ENCODE measurements around the gene BEND4. TPM values are rescaled to one million over a fixed set of nuclear protein-coding genes. Genes with fewer than 3 reads are reported as not detected.
"Not testable (repeated sequence)": the region's sequence is repeated elsewhere in the genome, so short reads cannot be mapped to it uniquely, and the experiment has no call there.

Gene BEND4
- 1 to 10 TPM; 5.0 to 5.9 TPM for total RNA-seq

- ChIA-PET POLR2A (no interaction called here), CTCF (no interaction called here)
Measured at GRCh38 chr4:42152507-42153504, at the start of gene BEND4. Gene BEND4, minus strand, starts transcription at chr4:42152655. Its CDS starts 512 bp downstream, at chr4:42152143.

DNA sequence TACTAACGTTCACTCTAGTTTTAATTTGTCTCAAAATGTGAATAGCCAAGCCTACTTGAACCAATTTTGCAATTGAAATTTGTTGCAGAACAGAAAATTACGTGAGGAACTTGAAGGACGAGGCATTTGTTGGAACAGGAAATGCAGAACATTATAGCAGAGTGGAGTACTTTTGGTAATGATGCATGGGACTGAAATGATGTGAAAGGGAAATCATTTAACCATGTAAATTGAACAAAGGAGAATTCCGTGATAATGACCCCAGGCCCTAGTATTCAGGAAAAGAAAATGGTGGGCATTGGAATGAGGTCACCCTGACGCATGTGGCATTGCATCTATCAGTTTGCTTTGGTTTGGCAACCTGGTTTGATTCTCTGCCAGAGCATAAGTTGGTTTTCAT, 44.9 kb upstream of the BEND4 start:
- ChIA-PET CTCF (no interaction called here), POLR2A (no interaction called here)

GRCh38 chr4:42172921-42173320, 20.5 kb upstream of the BEND4 start:
- ChIA-PET POLR2A (no interaction called here), CTCF (no interaction called here)

- ChIA-PET CTCF (no interaction called here), POLR2A (no interaction called here)
Measured at GRCh38 chr4:42172128-42172790, 19.8 kb upstream of the BEND4 start.

DNA sequence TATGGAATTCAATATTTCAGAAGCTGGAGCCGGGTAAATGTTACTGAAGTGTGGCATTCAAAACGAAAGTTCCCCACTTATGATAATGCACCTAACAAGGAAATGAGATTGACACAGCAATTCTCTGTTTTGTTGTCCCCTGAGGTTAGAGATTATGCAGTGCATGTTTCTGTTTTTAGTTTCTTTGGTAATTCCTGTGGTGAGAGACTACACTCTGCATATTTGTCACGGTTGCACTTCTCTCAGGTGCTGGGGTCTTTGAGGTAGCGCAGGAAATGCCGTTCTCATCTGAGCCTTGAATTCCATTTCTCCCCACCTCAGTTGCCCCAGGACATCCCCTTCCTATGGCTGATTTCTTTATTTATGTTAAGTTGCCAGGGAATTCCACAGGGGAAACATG, 15.3 kb upstream of the BEND4 start:
- CTCF ChIA-PET, result interaction anchor here (0.9 kb wide), 1 partner anchor 10 kb away, joined by 4 read pairs; no protein-coding TSS in a partner anchor
- POLR2A ChIA-PET, result no interaction called here

DNA sequence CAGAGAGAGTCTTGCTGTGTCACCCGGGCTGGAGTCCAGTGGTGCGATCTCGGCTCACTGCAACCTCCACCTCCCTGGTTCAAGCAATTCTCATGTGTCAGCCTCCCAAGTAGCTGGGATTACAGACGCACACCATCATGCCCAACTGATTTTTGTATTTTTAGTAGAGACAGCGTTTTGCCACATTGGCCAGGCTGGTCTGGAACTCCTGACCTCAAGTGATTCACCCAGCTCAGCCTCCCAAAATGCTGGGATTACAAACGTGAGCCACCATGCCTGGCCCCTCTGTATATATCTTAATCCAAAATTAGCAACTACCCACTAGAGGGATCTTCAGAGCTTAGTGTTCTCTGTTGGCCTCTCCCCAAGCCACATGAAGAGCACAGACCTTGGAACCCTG, 13.7 kb upstream of the BEND4 start:
- CTCF ChIA-PET, POLR2A ChIA-PET: not testable (repeated sequence)

GRCh38 chr4:42159271-42160001, 7.0 kb upstream of the BEND4 start:
- ChIA-PET CTCF (no interaction called here), POLR2A (no interaction called here)

- CTCF ChIA-PET, result interaction anchor here (0.5 to 1.0 kb wide), 2 partner anchors 11 to 74 kb away, joined by 3 read pairs; no protein-coding TSS in a partner anchor
- POLR2A ChIA-PET, result no interaction called here
Measured at GRCh38 chr4:42151568-42152506, 618 bp downstream of the BEND4 start.

DNA sequence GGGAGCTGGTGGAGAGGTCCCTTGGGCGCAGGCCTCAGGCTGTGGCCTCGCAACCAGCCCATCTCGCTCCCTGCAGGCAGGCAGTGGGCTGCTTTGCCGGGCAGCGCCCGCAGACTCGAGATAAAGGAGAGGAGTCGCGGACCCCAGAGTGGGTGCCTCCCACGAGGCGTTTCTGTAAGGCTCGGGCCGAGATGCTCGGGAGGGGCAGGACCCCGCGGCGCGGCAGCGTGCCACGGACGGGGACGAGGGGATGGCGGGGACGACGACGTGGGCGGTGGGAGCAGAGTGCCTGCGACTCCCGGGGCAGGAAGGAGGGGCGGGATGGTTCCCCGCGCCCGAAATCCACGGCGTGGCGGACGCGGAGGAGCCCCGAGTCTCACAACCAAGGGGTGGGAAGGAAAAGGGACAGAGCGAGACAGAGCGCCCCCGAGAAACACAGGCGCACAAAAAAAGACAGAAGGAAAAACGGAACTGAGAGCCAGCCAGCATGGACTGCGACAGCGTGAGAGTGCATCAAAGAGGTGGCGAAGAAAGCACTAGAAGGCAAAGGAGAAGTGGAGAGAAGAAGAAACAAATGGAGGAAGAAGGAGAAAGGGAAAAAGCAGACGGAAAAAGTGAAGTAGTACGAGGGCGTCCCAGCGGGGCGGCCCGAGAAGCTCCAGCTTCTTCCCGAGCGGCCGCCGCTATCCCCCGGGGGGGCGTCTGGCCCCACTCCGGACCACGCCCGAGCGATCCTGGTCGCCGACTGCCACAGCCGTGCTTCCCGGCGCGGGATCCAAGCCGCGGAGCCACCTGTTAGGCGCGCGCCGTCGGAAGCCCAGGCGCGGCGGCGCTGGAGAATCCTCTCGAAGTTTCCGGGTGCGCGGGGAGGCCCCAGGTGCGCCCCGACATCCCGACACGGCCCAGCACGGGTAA, 1.5 kb downstream of the BEND4 start:
- ChIA-PET POLR2A (no interaction called here), CTCF (interaction anchor here (0.6 to 1.0 kb wide), 2 partner anchors 12 to 332 kb away, joined by 3 read pairs; no protein-coding TSS in a partner anchor)

DNA sequence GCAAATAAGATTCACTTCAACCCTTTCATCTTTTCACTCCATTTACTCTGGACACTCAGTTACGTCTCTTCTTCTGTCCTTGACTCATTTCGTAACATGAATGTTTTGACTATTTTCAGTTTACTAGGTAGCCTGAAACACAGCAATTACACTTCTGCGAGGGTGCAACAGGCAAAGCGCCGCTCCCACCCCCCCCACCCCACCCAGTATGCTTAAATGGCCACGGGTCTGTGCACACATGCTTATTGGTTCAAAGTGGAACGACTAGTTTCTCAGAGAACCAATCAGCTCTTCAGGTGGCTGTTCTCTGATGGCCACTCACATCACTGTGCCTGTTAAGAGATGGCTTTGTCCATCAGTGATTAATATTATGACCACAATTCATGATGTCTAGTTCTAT, 3.5 kb downstream of the BEND4 start:
- ChIA-PET POLR2A (no interaction called here), CTCF (no interaction called here)

- ChIA-PET POLR2A (no interaction called here), CTCF (no interaction called here)
Measured at GRCh38 chr4:42148425-42148824, 4.0 kb downstream of the BEND4 start.

GRCh38 chr4:42144028-42144427, 8.4 kb downstream of the BEND4 start:
- CTCF ChIA-PET, result no interaction called here
- POLR2A ChIA-PET, result no interaction called here

DNA sequence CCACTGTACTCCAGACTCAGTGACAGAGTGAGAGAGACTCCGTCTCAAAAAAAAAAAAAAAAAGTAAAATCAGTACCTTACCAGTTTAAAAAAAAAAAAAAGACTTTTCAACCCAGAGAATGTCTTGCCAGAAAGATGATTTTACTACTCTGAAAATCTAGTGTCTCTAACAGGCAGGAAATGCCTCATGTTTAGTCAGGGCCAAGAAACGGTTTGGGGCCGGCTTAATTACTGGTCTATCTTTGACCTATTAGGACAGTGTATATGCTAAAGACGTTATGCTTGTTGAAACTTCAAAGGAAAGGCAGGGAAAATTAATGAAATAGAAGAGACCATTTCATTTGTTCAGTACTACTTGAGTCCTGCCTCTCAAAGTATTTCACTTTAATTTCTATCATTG, 9.9 kb downstream of the BEND4 start:
- ChIA-PET POLR2A (no interaction called here), CTCF (no interaction called here)

DNA sequence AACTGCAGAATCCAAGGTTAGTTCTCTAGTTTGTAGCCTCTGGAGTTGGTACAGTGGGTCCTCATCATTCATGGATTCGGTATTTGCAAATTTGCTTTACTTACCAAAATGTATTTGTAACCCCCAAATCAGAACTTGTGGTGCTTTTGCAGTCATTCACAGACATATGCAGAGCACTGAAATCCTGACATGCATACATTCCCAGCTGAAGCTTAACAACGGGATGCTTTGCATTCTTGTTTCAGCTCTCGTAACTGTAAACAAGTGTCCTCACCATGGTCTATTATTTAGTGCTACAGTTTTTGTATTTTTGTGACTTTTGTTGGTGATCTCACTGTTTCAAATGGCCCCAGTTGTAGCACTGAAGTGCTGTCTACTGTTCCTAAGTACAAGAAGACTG, 16.1 kb downstream of the BEND4 start:
- CTCF ChIA-PET, result no interaction called here
- POLR2A ChIA-PET, result no interaction called here

DNA sequence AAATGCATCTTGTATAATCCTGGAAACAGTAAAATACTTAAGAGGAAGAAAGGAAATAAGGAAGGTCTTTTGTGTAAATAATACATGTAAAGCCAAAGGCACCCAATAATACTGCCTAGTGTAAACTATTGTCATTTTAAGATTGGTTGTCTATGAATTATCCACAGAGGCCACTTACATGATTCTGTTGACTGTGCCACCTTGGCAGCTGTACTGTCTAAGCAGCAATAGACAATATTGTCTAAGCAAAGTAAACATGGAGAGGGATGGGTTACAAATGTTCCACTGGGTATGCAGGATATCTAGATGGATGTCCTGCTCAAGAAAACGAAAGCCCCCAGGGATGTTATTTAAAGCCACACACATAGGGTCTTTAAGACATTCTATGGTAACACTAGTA, 19.4 kb downstream of the BEND4 start:
- CTCF ChIA-PET, result no interaction called here
- POLR2A ChIA-PET, result no interaction called here

- ChIA-PET POLR2A (no interaction called here), CTCF (no interaction called here)
Measured at GRCh38 chr4:42132099-42132498, 20.4 kb downstream of the BEND4 start.

- CTCF ChIA-PET, result no interaction called here
- POLR2A ChIA-PET, result no interaction called here
Measured at GRCh38 chr4:42123071-42123644, 29.3 kb downstream of the BEND4 start.

DNA sequence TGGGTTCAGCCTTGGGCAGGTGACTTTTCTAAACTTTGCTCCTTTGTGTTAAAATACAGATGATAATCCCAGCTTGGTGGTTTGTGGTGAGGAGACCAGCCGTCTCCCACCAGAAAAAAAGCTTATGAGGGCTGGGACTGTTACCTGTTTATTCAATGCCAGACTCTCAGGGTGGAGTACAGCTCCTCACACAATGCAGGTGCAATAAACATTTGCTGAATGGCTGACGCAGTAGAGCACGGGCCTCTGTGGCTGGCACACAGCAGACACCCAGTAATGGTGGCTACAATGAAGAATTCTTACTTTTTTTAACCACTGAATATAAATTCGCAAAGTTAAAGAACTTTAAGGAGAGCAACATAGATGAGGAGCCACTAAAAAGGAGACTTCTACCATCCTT, 30.2 kb downstream of the BEND4 start:
- CTCF ChIA-PET, result interaction anchor here (1.8 kb wide), 1 partner anchor 12 kb away, joined by 3 read pairs; no protein-coding TSS in a partner anchor
- POLR2A ChIA-PET, result no interaction called here

Data from activated CD8-positive, alpha-beta memory T cell treated with anti-CD3 and anti-CD28 coated beads for 36 hours (primary cell).